Gastrocnemius medialis (tissue), 4 donors: ENCODE measurements around the gene GRIN2C. TPM values are rescaled to one million over a fixed set of nuclear protein-coding genes. Genes with fewer than 3 reads are reported as not detected.

Experiments
- ATAC-seq, 2 donors: fragments of 150-250 bp; one replicate each; pipeline ENCODE4 v1.9.1; 2016
- DNase-seq, 2 donors: peaks; one replicate each; pipeline ENCODE4 v3.0.0-alpha.2; 2019
- H3K27ac ChIP-seq, 4 donors: fragments of 200-600 bp; sonication (generic); 1 replicate in 1 of 4; 2 replicates in 3 of 4; pipeline ENCODE4 v1.5.1; 2016 to 2018; ENCODE audit warnings: mild to moderate bottlenecking in 2 of 4, moderate library complexity in 1 of 4
- H3K27me3 ChIP-seq, 3 donors: fragments of 200-600 bp; sonication (generic) in 2 of 3; 1 replicate in 1 of 3; 2 replicates in 2 of 3; pipeline versions ENCODE4 v1.5.1 to v1.6.0; 2016 to 2019; ENCODE audit warnings: mild to moderate bottlenecking in 1 of 3, moderate library complexity in 1 of 3
- H3K36me3 ChIP-seq, 2 donors: fragments of 200-600 bp; sonication (generic) in 1 of 2; one replicate each; pipeline ENCODE4 v1.5.1; 2017 to 2018
- H3K4me1 ChIP-seq, 2 donors: fragments of 200-600 bp; sonication (generic) in 1 of 2; one replicate each; pipeline ENCODE4 v1.5.1; 2016 to 2017; ENCODE audit warnings: mild to moderate bottlenecking in 2 of 2
- H3K4me3 ChIP-seq, 4 donors: fragments of 200-600 bp; sonication (generic) in 3 of 4; 1 replicate in 1 of 4; 2 replicates in 3 of 4; pipeline ENCODE4 v1.5.1; 2016 to 2019; ENCODE audit warnings: mild to moderate bottlenecking in 2 of 4
- H3K9me3 ChIP-seq, 3 donors: fragments of 200-600 bp; sonication (generic) in 2 of 3; 1 replicate in 1 of 3; 2 replicates in 2 of 3; pipeline ENCODE4 v1.5.1; 2016 to 2019
- CTCF ChIP-seq, 5 experiments: fragments of 450-650 bp in 3 of 5; fragments of 200-600 bp in 2 of 5; sonication (generic) in 2 of 5; IDR thresholded peaks in 4 of 5; conservative IDR thresholded peaks in 1 of 5; 1 replicate in 4 of 5; 2 replicates in 1 of 5; pipeline ENCODE4 v1.5.1; 2016 to 2019; ENCODE audit warnings: antibody characterized with exemption in 5 of 5, mild to moderate bottlenecking in 3 of 5, moderate library complexity in 3 of 5
- POLR2A ChIP-seq, 2 donors: fragments of 450-650 bp; IDR thresholded peaks; one replicate each; pipeline ENCODE4 v1.6.1; 2017; ENCODE audit warnings: antibody characterized with exemption in 2 of 2, mild to moderate bottlenecking in 2 of 2, moderate library complexity in 2 of 2
- in situ Hi-C, 4 donors: fragments of 200-750 bp; cut with MboI; loops; one replicate each; pipeline versions ENCODE4 v1.15.0 to v1.8.0; 2017; ENCODE audit warnings: low sequenced_read_pairs in 4 of 4
- intact Hi-C: fragments of 100-400 bp; cut with DNase I; formaldehyde crosslinking; loops from one replicate; pipeline ENCODE4 v1.15.1; 2023; ENCODE audit warnings: low total_unique reads
- total RNA-seq, 4 donors: library from RNA; depleted of rRNA; stranded (reverse); fragments of >200 nt; gene quantifications; one replicate each; pipeline versions ENCODE4 v1.1.0 to v1.2.3, GENCODE V29; 2016

Gene GRIN2C
- total RNA-seq, 4 donors from 2014 or later, result 1.2 to 1.5 TPM; not detected in 2

DNA sequence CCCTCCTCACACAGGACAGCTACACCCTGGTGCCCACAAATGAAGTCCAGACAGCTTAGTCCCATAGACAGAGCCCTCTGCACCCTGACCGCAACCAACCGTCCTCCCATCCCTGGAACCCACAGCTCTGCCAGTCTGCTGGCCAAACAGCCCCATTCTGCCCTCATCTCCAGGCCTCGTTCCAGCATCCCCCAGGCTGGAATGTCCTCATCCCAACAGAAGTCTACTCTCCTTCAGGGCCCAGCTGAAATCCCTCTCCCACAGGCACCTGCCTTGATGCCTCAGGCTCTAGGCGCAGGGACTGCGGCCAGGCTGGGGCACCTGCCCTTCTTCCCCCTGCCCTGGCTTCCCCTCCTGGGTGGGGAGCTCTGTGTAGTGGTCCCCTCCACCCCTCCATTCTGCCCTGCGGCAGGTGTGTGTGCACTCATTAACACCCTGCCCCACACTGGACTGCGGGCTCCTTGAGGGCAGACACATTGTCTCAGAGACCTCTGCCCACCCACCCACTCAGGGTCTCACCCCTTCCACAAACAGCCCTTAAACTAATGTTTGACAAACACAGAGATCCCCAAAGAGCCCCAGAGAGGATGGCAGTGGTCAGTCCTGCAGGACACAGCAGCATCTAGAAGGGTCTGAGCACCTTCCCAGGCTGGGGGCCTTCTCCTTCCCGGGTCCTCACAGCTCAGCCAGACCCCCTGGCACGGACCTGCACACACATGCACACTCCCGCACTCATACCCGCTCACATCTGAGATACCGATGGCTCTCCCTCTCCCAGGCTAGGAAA is 820 bp downstream of the GRIN2C start:
- peaks cover 52 to 60% (median 60%) of the 10 kb centered on the region in 3 donors for H3K27me3 ChIP-seq
- DNase-seq, result no peak
- intact Hi-C loops (no loop called here), in situ Hi-C loops (loop anchor here in 1 of 4 donors (25.0 kb wide), 1 partner anchor 472 kb away; no protein-coding TSS in a partner anchor)
- H3K9me3 ChIP-seq, result no peaks in the 10 kb centered on the region
- no peak for ATAC-seq
- no peak overlapping the region for H3K4me3 ChIP-seq
- TF ChIP-seq CTCF (IDR thresholded peaks at IDR 0.05 in 4 of 5, conservative IDR thresholded peaks at IDR 0.05 in 1 of 5) (no peak), POLR2A (IDR thresholded peaks at IDR 0.05) (no peak)
- no peaks in the 10 kb centered on the region for H3K36me3 ChIP-seq
- H3K4me1 ChIP-seq, result peaks cover 0 to 22% of the 10 kb centered on the region in 2 donors
- no peak overlapping the region for H3K27ac ChIP-seq

- ATAC-seq (no peak), DNase-seq (no peak)
- Histone ChIP-seq H3K4me1 (peaks cover 0 to 19% of the 10 kb centered on the region in 2 donors), H3K36me3 (no peaks in the 10 kb centered on the region), H3K27me3 (peaks cover 67 to 76% (median 67%) of the 10 kb centered on the region in 3 donors), H3K4me3 (no peak overlapping the region), H3K9me3 (no peaks in the 10 kb centered on the region), H3K27ac (no peak overlapping the region)
- intact Hi-C loops, result no loop called here
- in situ Hi-C loops, result loop anchor here in 1 of 4 donors (25.0 kb wide), 1 partner anchor 470 kb away; no protein-coding TSS in a partner anchor
- no peak for TF ChIP-seq POLR2A (IDR thresholded peaks at IDR 0.05)
- TF ChIP-seq CTCF (IDR thresholded peaks at IDR 0.05 in 4 of 5, conservative IDR thresholded peaks at IDR 0.05 in 1 of 5), result no peak
Observed at GRCh38 chr17:74857191-74857590, 2.5 kb downstream of the GRIN2C start.

DNA sequence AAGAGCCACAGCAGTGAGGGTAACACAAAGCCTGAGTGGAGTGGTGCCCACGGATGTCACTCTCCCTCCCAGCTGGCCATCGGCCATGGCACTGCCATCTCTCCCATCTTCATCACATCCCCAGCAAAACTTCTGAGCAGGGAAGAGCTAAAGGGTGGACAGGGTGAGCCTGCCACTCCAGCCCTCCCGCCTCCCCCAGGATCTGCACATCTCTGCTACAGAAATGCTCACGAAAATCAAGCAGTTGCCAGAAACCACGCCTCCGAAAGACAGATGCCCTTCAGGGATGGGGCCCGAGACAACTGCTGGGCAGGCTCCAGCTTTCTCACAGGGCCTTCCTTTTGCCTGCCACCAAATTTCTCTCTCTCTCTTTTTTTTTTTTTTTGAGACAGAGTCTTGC is 3.6 kb downstream of the GRIN2C start:
- Histone ChIP-seq H3K4me1 (peaks cover 0 to 13% of the 10 kb centered on the region in 2 donors), H3K27me3 (peaks cover 68 to 77% (median 76%) of the 10 kb centered on the region in 3 donors), H3K4me3 (no peak overlapping the region), H3K36me3 (no peaks in the 10 kb centered on the region), H3K9me3 (no peaks in the 10 kb centered on the region), H3K27ac (no peak overlapping the region)
- in situ Hi-C loops (loop anchor here in 1 of 4 donors (25.0 kb wide), 1 partner anchor 469 kb away; no protein-coding TSS in a partner anchor), intact Hi-C loops (no loop called here)
- no peak for DNase-seq
- ATAC-seq, result no peak
- TF ChIP-seq POLR2A (IDR thresholded peaks at IDR 0.05) (no peak), CTCF (IDR thresholded peaks at IDR 0.05 in 4 of 5, conservative IDR thresholded peaks at IDR 0.05 in 1 of 5) (no peak)

DNA sequence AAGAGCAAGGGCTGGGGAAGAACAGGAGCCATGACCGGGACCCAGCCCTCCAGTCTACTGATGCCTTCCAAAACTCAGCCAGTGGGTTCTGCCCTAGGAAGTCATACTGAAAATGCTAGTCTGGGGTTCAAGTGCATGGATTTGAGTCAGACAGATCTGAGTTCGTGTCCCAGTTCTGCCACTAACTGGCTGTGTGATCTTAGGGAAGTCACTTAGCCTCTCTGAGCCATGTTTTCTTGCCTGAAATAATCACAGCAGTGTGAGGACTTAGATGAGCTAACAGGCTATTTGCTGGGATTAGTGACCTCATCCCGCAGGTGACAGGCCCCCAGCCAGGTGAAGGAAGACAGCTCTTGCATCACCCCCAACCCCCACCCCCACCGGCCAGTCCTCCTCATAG is 4.4 kb downstream of the GRIN2C start:
- no peak overlapping the region for H3K27ac ChIP-seq
- intact Hi-C loops, result no loop called here
- peaks cover 68 to 77% (median 74%) of the 10 kb centered on the region in 3 donors for H3K27me3 ChIP-seq
- no peaks in the 10 kb centered on the region for H3K36me3 ChIP-seq
- in situ Hi-C loops, result loop anchor here in 1 of 4 donors (25.0 kb wide), 1 partner anchor 468 kb away; no protein-coding TSS in a partner anchor
- no peak for TF ChIP-seq CTCF (IDR thresholded peaks at IDR 0.05 in 4 of 5, conservative IDR thresholded peaks at IDR 0.05 in 1 of 5)
- no peak for TF ChIP-seq POLR2A (IDR thresholded peaks at IDR 0.05)
- DNase-seq (no peak), ATAC-seq (no peak)
- H3K9me3 ChIP-seq, result no peaks in the 10 kb centered on the region
- no peak overlapping the region for H3K4me3 ChIP-seq
- H3K4me1 ChIP-seq, result peaks cover 0 to 5% of the 10 kb centered on the region in 2 donors
